Measurements from ENCODE around the gene FGD6. TPM values are rescaled to one million over a fixed set of nuclear protein-coding genes. Genes with fewer than 3 reads are reported as not detected.
"Not testable (repeated sequence)": the region's sequence is repeated elsewhere in the genome, so short reads cannot be mapped to it uniquely, and the experiment has no call there.

The FGD6 gene
- polyA plus RNA-seq, 3 donors: 0.91 to 2.1 (median 1.6) TPM

DNA sequence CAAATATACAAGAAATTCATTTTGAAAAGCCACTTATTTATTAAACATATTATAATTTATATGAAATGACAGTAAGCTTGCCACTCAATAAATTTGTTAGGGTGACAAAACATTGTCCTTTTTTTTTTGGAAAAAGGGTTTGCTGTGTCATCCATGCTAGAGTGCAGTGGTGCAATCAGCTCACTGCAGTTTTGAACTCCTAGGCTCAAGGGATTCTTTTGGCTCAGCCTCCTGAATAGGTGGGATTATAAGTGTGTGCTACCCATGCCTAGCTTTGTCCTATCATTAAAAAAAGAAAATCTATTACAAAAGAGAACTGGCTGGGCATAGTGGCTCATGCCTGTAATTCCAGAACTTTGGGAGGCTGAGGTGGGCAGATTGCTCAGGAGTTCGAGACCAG, 66.8 kb downstream of the FGD6 start:
- WGBS, 3 donors: 90 to 100% (median 96%) methylated on average over 1 of the region's 1 CpG
- H3K27ac ChIP-seq (ENCODE audit: low read depth, low read length): no peak overlapping the region

DNA sequence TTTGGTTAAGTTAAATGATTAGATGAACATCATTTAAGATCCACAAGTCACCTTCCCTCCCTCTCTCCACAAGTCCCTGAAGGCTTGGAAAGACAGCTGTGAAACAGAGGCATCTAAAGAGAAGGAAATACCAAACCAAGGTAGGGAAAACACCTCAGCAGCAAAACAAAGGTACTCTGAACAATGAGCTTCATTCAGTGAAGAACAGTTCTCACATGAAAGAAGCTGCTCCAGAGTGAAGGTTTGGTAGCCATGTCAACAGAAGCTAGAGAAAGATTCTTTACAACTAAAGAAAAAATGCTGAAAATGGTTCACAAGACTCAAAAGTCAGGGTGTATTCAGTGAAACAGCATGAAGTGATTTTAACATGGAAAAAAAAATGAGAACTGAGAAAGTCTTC, 69.4 kb downstream of the FGD6 start:
- H3K27ac ChIP-seq (ENCODE audit: low read depth, low read length): no peak overlapping the region

- H3K27ac ChIP-seq (ENCODE audit: low read depth, low read length): no peak overlapping the region
- 63 to 95% (median 86%) methylated on average over 1 of the region's 1 CpG for WGBS, 3 donors
Measured at GRCh38 chr12:95146769-95147168, 70.5 kb downstream of the FGD6 start.

GRCh38 chr12:95143621-95144205, 73.6 kb downstream of the FGD6 start:
- H3K27ac ChIP-seq (ENCODE audit: low read depth, low read length): no peak overlapping the region
- WGBS, 3 donors: 44 to 47% (median 45%) methylated on average over 3 of the region's 3 CpGs

DNA sequence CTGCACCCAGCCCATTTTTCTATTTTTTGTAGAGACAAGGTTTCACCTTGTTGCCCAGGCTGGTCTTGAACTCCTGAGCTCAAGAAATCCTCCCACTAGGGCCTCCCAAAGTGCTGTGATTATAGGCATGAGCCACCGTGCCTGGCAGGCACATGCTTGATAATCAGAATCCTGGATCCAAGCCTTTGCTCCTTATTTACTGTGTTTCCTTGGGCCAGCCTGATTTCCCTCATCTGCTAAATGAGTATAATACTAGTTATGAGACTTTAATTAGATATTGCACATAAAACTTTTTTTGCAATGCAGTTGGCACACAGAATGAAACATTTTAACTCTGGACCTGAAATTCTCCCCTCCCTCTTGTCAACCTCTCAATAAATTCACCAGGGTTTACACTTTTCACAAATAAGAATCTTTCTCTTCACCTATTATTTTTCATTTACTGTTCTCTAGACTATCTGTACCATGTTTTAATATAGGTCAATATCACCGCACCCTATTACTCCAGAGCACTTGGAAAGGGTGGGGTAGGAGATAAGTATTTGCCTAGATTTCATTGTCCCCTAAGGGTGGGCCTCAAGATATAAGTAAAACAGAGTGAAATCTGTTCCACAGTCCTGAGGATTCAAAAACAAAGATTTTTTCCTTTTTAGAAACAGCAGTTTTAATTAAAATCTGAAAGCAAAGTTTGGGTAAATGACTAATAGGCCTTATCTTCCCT, 74.7 kb downstream of the FGD6 start:
- 68 to 83% (median 70%) methylated on average over 2 of the region's 2 CpGs for WGBS, 3 donors

GRCh38 chr12:95141310-95141709, 76.0 kb downstream of the FGD6 start:
- no peak overlapping the region for H3K27ac ChIP-seq (ENCODE audit: low read depth, low read length)
- 79 to 88% (median 84%) methylated on average over 4 of the region's 4 CpGs for WGBS, 3 donors

More for the DNA sequence above, 74.7 kb downstream of the FGD6 start:
- no peak overlapping the region for H3K27ac ChIP-seq (ENCODE audit: low read depth, low read length)

- not testable (repeated sequence) for H3K27ac ChIP-seq (ENCODE audit: low read depth, low read length)
- 96 to 97% (median 96%) methylated on average over 8 of the region's 8 CpGs for WGBS, 3 donors
Measured at GRCh38 chr12:95138031-95138430, 79.2 kb downstream of the FGD6 start.

DNA sequence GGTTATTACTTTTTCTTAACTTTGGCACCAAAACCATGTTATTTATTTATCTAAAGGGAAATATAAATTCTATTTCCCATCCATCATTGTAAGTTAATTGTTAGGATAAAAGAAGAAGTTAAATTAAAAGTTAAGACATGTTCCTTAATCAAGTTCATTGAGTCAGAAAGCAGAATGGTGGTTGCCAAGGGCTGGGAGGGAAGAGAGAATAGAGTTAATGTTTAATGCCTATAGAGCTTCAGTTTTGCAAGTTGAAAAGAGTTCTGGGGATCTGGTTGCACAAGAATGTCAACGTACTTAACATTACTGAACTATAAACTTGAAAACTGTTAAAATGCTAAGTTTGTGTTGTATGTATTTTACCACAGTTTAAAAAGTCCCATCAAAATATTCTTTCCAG, 80.7 kb downstream of the FGD6 start:
- 65 to 86% (median 82%) methylated on average over 1 of the region's 1 CpG for whole genome bisulfite sequencing, 3 donors
- H3K27ac ChIP-seq (ENCODE audit: low read depth, low read length): no peak overlapping the region

GRCh38 chr12:95134085-95134484, 83.2 kb downstream of the FGD6 start:
- WGBS, 3 donors: 95 to 96% (median 96%) methylated on average over 6 of the region's 6 CpGs
- H3K27ac ChIP-seq (ENCODE audit: low read depth, low read length): no peak overlapping the region

GRCh38 chr12:95131589-95132340, 85.5 kb downstream of the FGD6 start:
- WGBS, 3 donors: 73 to 88% (median 75%) methylated on average over 10 of the region's 10 CpGs
- no peak overlapping the region for H3K27ac ChIP-seq (ENCODE audit: low read depth, low read length)

DNA sequence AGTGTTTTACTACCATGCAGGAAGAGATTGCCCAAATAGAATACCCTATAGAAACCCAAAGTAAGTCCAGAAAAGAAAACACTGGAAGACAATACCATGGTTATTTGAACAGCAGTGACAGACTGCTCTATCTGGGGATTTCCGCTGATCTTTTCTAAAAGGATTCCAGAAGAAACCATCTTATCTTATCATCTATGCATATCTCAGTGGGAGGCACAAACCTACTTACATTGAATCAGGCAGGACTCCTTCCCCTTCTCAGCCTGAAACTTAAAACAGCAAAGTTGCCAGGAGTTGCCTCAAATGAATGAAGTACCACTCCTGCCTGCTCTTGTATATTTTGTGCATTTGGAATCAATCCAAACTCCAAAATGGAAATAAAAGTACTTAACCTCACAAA, 87.2 kb downstream of the FGD6 start:
- no peak overlapping the region for H3K27ac ChIP-seq (ENCODE audit: low read depth, low read length)
- WGBS, 3 donors: 82 to 95% (median 89%) methylated on average over 1 of the region's 1 CpG

- 94 to 100% (median 98%) methylated on average over 2 of the region's 2 CpGs for WGBS, 3 donors
- no peak overlapping the region for H3K27ac ChIP-seq (ENCODE audit: low read depth, low read length)
Measured at GRCh38 chr12:95129115-95129514, 88.2 kb downstream of the FGD6 start.

- no peak overlapping the region for H3K27ac ChIP-seq (ENCODE audit: low read depth, low read length)
- 71 to 92% (median 86%) methylated on average over 3 of the region's 3 CpGs for WGBS, 3 donors
Measured at GRCh38 chr12:95126736-95127135, 90.5 kb downstream of the FGD6 start.

- 88 to 98% (median 98%) methylated on average over 2 of the region's 2 CpGs for whole genome bisulfite sequencing, 3 donors
Measured at GRCh38 chr12:95126076-95126475, 91.2 kb downstream of the FGD6 start.

DNA sequence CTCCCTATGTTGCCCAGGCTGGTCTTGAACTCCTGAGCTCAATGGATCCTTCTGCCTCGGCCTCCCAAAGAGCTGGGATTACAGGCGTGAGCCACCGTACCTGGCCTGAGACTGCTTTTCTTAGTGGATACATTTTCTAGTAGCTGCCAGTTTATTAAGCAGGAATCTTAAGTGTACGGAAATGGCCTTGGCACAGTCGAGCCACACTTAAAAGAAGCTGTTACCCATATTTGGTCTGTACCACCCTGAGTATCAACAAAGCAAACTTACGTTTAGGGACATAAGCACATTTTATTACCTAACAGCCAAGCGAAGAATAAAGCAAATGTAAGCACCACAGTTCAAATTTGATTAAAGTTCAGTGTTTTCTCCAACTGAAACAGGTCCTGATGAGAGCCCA, 93.2 kb downstream of the FGD6 start:
- no peak overlapping the region for H3K27ac ChIP-seq (ENCODE audit: low read depth, low read length)
- WGBS, 3 donors: 90 to 95% (median 94%) methylated on average over 7 of the region's 7 CpGs

More at GRCh38 chr12:95126076-95126475, 91.2 kb downstream of the FGD6 start:
- no peak overlapping the region for H3K27ac ChIP-seq (ENCODE audit: low read depth, low read length)

- H3K27ac ChIP-seq (ENCODE audit: low read depth, low read length): no peak overlapping the region
- 93 to 95% (median 94%) methylated on average over 3 of the region's 3 CpGs for WGBS, 3 donors
Measured at GRCh38 chr12:95118788-95119179, 98.5 kb downstream of the FGD6 start.

GRCh38 chr12:95118138-95118787, 99.0 kb downstream of the FGD6 start:
- 55 to 64% (median 60%) methylated on average over 4 of the region's 4 CpGs for WGBS, 3 donors
- H3K27ac ChIP-seq (ENCODE audit: low read depth, low read length): no peak overlapping the region

DNA sequence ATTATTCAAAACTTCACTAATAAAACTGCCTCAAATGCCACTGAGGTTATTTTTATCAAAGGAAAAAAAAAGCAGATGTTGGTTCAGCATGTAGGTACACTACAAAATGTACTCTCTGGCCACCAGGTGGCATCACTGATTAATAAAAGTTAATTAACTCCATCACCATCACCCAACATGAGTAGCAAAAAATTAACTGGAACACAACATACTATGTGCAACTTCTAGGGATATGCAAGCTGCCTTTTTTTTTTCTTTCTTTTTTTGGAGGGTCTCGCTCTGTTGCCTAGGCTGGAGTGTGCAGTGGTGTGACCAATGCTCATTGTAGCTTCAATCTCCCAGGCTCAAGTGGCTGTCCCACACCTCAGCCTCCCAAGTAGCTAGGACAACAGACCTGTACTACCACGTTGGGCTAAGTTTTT, 100.1 kb downstream of the FGD6 start:
- no peak overlapping the region for H3K27ac ChIP-seq (ENCODE audit: low read depth, low read length)
- 40 to 58% (median 47%) methylated on average over 2 of the region's 2 CpGs for WGBS, 3 donors

- no peak overlapping the region for H3K27ac ChIP-seq (ENCODE audit: low read depth, low read length)
- WGBS, 3 donors: 51 to 75% (median 54%) methylated on average over 3 of the region's 3 CpGs
Measured at GRCh38 chr12:95116773-95117172, 100.5 kb downstream of the FGD6 start.

Data from adipose tissue (tissue), 3 donors.